Neural cell (in vitro differentiated cells): ENCODE results near the gene DNM1L. TPM values are rescaled to one million over a fixed set of nuclear protein-coding genes. Genes with fewer than 3 reads are reported as not detected.

ENCODE experiments used
- H2AFZ ChIP-seq: fragments of 200-600, 300-800 bp; sonication (generic), shearing (Covaris generic); 2 replicates; pipeline ENCODE4 v1.6.0; 2014; ENCODE audit warnings: low read depth, mild to moderate bottlenecking, antibody characterized with exemption, low read length, moderate library complexity
- H3F3A ChIP-seq: fragments of 200-600 bp; shearing (Covaris generic); 2 replicates; pipeline ENCODE4 v1.6.1; 2016; ENCODE audit warnings: mild to moderate bottlenecking, moderate library complexity, mixed read lengths, antibody characterized with exemption, low read length; ENCODE audit not compliant: insufficient read depth, poor library complexity, severe bottlenecking
- H3K27ac ChIP-seq: fragments of 200-600, 300-800 bp; sonication (generic), shearing (Covaris generic); 2 replicates; pipeline ENCODE4 v1.5.1; 2014; ENCODE audit warnings: mild to moderate bottlenecking, low read length, moderate library complexity
- H3K27me3 ChIP-seq: fragments of 300-800, 200-600 bp; sonication (generic), shearing (Covaris generic); 2 replicates; pipeline ENCODE4 v1.6.0; 2014; ENCODE audit warnings: mild to moderate bottlenecking, low read depth, low read length, moderate library complexity; ENCODE audit not compliant: insufficient read depth
- H3K36me3 ChIP-seq: fragments of 300-800, 200-600 bp; sonication (generic), shearing (Covaris generic); 2 replicates; pipeline ENCODE4 v1.5.1; 2014; ENCODE audit warnings: mild to moderate bottlenecking, antibody characterized with exemption, low read length, moderate library complexity; ENCODE audit not compliant: insufficient read depth
- H3K4me2 ChIP-seq: fragments of 300-800, 200-600 bp; sonication (generic), shearing (Covaris generic); 2 replicates; pipeline ENCODE4 v1.6.0; 2014; ENCODE audit warnings: mild to moderate bottlenecking, low read length
- H3K4me3 ChIP-seq: fragments of 300-800, 200-600 bp; sonication (generic), shearing (Covaris generic); 2 replicates; pipeline ENCODE4 v1.5.1; 2014; ENCODE audit warnings: mild to moderate bottlenecking, low read length, moderate library complexity
- H3K79me2 ChIP-seq: fragments of 200-600 bp; shearing (Covaris generic); replicated peaks from 2 replicates; pipeline ENCODE4 v1.6.0; 2014; ENCODE audit warnings: mild to moderate bottlenecking, low read length, moderate library complexity; ENCODE audit not compliant: insufficient read depth
- H3K9ac ChIP-seq: fragments of 300-800, 200-600 bp; sonication (generic), shearing (Covaris generic); 2 replicates; pipeline ENCODE4 v1.6.1; 2016; ENCODE audit warnings: mild to moderate bottlenecking, low read length, mixed read lengths
- H3K9me2 ChIP-seq: fragments of 200-600 bp; shearing (Covaris generic); 2 replicates; pipeline ENCODE4 v1.6.1; 2016; ENCODE audit warnings: mild to moderate bottlenecking, low read length, mixed read lengths; ENCODE audit not compliant: insufficient read depth
- H3K9me3 ChIP-seq: fragments of 200-600, 300-800 bp; sonication (generic), shearing (Covaris generic); 2 replicates; pipeline ENCODE4 v1.6.1; 2016; ENCODE audit warnings: mild to moderate bottlenecking, mixed run types, low read length, moderate library complexity, mixed read lengths
- H4K20me1 ChIP-seq: fragments of 200-600 bp; shearing (Covaris generic); 2 replicates; pipeline ENCODE4 v1.6.1; 2016; ENCODE audit warnings: mild to moderate bottlenecking, mixed run types; ENCODE audit not compliant: insufficient read depth
- CTCF ChIP-seq: fragments of 450-650 bp; IDR thresholded peaks from 2 replicates; pipeline ENCODE4 v1.5.1; 2014; ENCODE audit warnings: antibody characterized with exemption, mild to moderate bottlenecking, moderate library complexity; ENCODE audit not compliant: poor library complexity, severe bottlenecking
- EP300 ChIP-seq: fragments of 450-650 bp; conservative IDR thresholded peaks from 2 replicates; pipeline ENCODE4 v1.6.1; 2014; ENCODE audit warnings: antibody characterized with exemption, mild to moderate bottlenecking, moderate library complexity; ENCODE audit not compliant: poor library complexity, severe bottlenecking
- EZH2 ChIP-seq: fragments of 200-600, 300-800 bp; shearing (Covaris generic), sonication (generic); IDR thresholded peaks from 2 replicates; pipeline ENCODE4 v1.6.1; 2014; ENCODE audit warnings: antibody characterized with exemption, low read length, borderline replicate concordance, mild to moderate bottlenecking; ENCODE audit not compliant: insufficient read depth, poor library complexity, severe bottlenecking
- MXI1 ChIP-seq: fragments of 450-650 bp; conservative IDR thresholded peaks from 2 replicates; pipeline ENCODE4 v1.6.1; 2014; ENCODE audit warnings: antibody characterized with exemption, mild to moderate bottlenecking; ENCODE audit not compliant: poor library complexity, severe bottlenecking
- POLR2AphosphoS5 ChIP-seq: IDR thresholded peaks from 2 replicates; pipeline ENCODE4 v1.6.1; 2012
- RAD21 ChIP-seq: fragments of 450-650 bp; conservative IDR thresholded peaks from 2 replicates; pipeline ENCODE4 v1.6.1; 2014; ENCODE audit warnings: antibody characterized with exemption, mild to moderate bottlenecking, moderate library complexity
- REST ChIP-seq: IDR thresholded peaks from 2 replicates; pipeline ENCODE4 v1.6.1; 2012; ENCODE audit warnings: borderline replicate concordance
- SMC3 ChIP-seq: fragments of 450-650 bp; conservative IDR thresholded peaks from 2 replicates; pipeline ENCODE4 v1.6.1; 2014; ENCODE audit warnings: antibody characterized with exemption, mild to moderate bottlenecking, moderate library complexity; ENCODE audit not compliant: poor library complexity
- TAF1 ChIP-seq: IDR thresholded peaks from 2 replicates; pipeline ENCODE4 v1.6.1; 2012; ENCODE audit warnings: low read depth
- polyA plus RNA-seq: library from polyadenylated mRNA; depleted of rRNA; stranded (reverse); fragments of >200 nt; gene quantifications from 2 replicates; pipeline ENCODE4 v1.2.3, GENCODE V29; 2014

DNM1L gene
- polyA plus RNA-seq, 1 donor from 2014 or later: 182 TPM

GRCh38 chr12:32650508-32650907 lies 28.6 kb upstream of the DNM1L start:
- Histone ChIP-seq H3K27me3 (no peaks in the 10 kb centered on the region), H3K36me3 (no peaks in the 10 kb centered on the region), H3K9me2 (no peaks in the 10 kb centered on the region), H3F3A (no peaks in the 10 kb centered on the region), H3K9ac (no peak overlapping the region), H2AFZ (no peak overlapping the region), H3K27ac (no peak overlapping the region), H3K79me2 (no peaks in the 10 kb centered on the region), H3K9me3 (no peaks in the 10 kb centered on the region), H3K4me2 (no peak overlapping the region), H4K20me1 (no peaks in the 10 kb centered on the region), H3K4me3 (no peak overlapping the region)
- TF ChIP-seq TAF1: no peak
- no peak for TF ChIP-seq RAD21
- no peak for TF ChIP-seq SMC3
- no peak for TF ChIP-seq POLR2AphosphoS5
- no peak for TF ChIP-seq EZH2
- TF ChIP-seq EP300: no peak
- no peak for TF ChIP-seq MXI1
- no peak for TF ChIP-seq CTCF
- TF ChIP-seq REST: no peak

- Histone ChIP-seq H3K4me2 (no peak overlapping the region), H4K20me1 (no peaks in the 10 kb centered on the region), H3K9me2 (no peaks in the 10 kb centered on the region), H3F3A (no peaks in the 10 kb centered on the region), H3K36me3 (no peaks in the 10 kb centered on the region), H3K9ac (no peak overlapping the region), H3K27me3 (no peaks in the 10 kb centered on the region), H3K4me3 (no peak overlapping the region), H3K9me3 (no peaks in the 10 kb centered on the region), H3K27ac (no peak overlapping the region), H3K79me2 (no peaks in the 10 kb centered on the region), H2AFZ (no peak overlapping the region)
- TF ChIP-seq MXI1: no peak
- no peak for TF ChIP-seq EP300
- TF ChIP-seq TAF1: no peak
- no peak for TF ChIP-seq SMC3
- no peak for TF ChIP-seq POLR2AphosphoS5
- TF ChIP-seq RAD21: no peak
- TF ChIP-seq EZH2: no peak
- TF ChIP-seq REST: no peak
- no peak for TF ChIP-seq CTCF
Measured at GRCh38 chr12:32651151-32651955, 27.7 kb upstream of the DNM1L start.
